T-cell (primary cell): ENCODE data around the gene UNKL. TPM values are rescaled to one million over a fixed set of nuclear protein-coding genes. Genes with fewer than 3 reads are reported as not detected.

Experiments used
- ATAC-seq, 4 experiments: fragments of 200-7000 bp in 3 of 4; fragments of 150-1000 bp in 1 of 4; cut with Tn5 transposase; replicated peaks in 1 of 4; 1 replicate in 3 of 4; 2 replicates in 1 of 4; pipeline ENCODE4 v1.10.0; 2021; ENCODE audit warnings: moderate library complexity in 3 of 4, mild to moderate bottlenecking in 2 of 4, moderate number of reproducible peaks in 1 of 4
- CTCF ChIA-PET, 2 donors: fragments of 300-600 bp; sonication (Branson Sonifier 250); formaldehyde crosslinking; loops; one replicate each; lab custom pipeline; 2022; ENCODE audit warnings: antibody characterized with exemption in 2 of 2; lab: Charles Lee
- POLR2A ChIA-PET, 2 donors: fragments of 300-600 bp; sonication (Branson Sonifier 250); formaldehyde crosslinking; loops; one replicate each; lab custom pipeline; 2022; ENCODE audit warnings: antibody characterized with exemption in 2 of 2; lab: Charles Lee
- DNase-seq, 35 experiments: peaks; one replicate each; pipeline versions ENCODE4 v3.0.0 to v3.0.0-alpha.2; 2013 to 2023
- H3K27ac ChIP-seq: one replicate; pipeline ENCODE4 v1.5.1; 2013; ENCODE audit warnings: low read length
- H3K27me3 ChIP-seq, 2 experiments: replicated peaks in 1 of 2; 1 replicate in 1 of 2; 2 replicates in 1 of 2; pipeline versions ENCODE4 v1.6.1 to v1.7.0; 2013; ENCODE audit warnings: low read length in 1 of 2, mixed read lengths in 1 of 2; ENCODE audit not compliant: control insufficient read depth in 2 of 2, insufficient read depth in 2 of 2; ENCODE audit errors: extremely low read depth in 1 of 2
- H3K36me3 ChIP-seq, 2 donors: 1 replicate in 1 of 2; 2 replicates in 1 of 2; pipeline versions ENCODE4 v1.6.1 to v1.7.0; 2013; ENCODE audit warnings: low read length in 1 of 2; ENCODE audit not compliant: control insufficient read depth in 2 of 2, insufficient read depth in 1 of 2; ENCODE audit errors: extremely low read depth in 1 of 2
- H3K4me1 ChIP-seq, 2 experiments: 1 replicate in 1 of 2; 2 replicates in 1 of 2; pipeline versions ENCODE4 v1.6.1 to v1.7.0; 2013; ENCODE audit warnings: low read length in 2 of 2, mixed read lengths in 1 of 2; ENCODE audit not compliant: insufficient read depth in 2 of 2, control insufficient read depth in 1 of 2; ENCODE audit errors: extremely low read depth in 1 of 2
- H3K4me3 ChIP-seq, 2 donors: 1 replicate in 1 of 2; 2 replicates in 1 of 2; pipeline versions ENCODE4 v1.5.1 to v1.7.0; 2013; ENCODE audit warnings: mild to moderate bottlenecking in 2 of 2, low read length in 1 of 2, moderate library complexity in 1 of 2; ENCODE audit not compliant: control insufficient read depth in 1 of 2; ENCODE audit errors: extremely low read depth in 1 of 2
- H3K9me3 ChIP-seq: 2 replicates; pipeline ENCODE4 v1.7.0; 2013
- H3K27ac Mint-ChIP-seq, 2 donors: one replicate each; pipeline ENCODE4 v1.8.0; 2020 to 2021; ENCODE audit warnings: mild to moderate bottlenecking in 2 of 2, mixed read lengths in 2 of 2
- H3K27me3 Mint-ChIP-seq, 2 donors: one replicate each; pipeline ENCODE4 v1.8.0; 2021 to 2022; ENCODE audit warnings: mixed read lengths in 2 of 2
- H3K36me3 Mint-ChIP-seq: one replicate; pipeline ENCODE4 v1.8.0; 2021; ENCODE audit warnings: mixed read lengths
- H3K4me1 Mint-ChIP-seq, 3 donors: one replicate each; pipeline ENCODE4 v1.8.0; 2020 to 2022; ENCODE audit warnings: mixed read lengths in 3 of 3, mild to moderate bottlenecking in 1 of 3
- H3K4me3 Mint-ChIP-seq, 3 donors: one replicate each; pipeline ENCODE4 v1.8.0; 2020 to 2022; ENCODE audit warnings: mild to moderate bottlenecking in 3 of 3, mixed read lengths in 3 of 3, moderate library complexity in 3 of 3
- H3K9me3 Mint-ChIP-seq, 3 donors: one replicate each; pipeline ENCODE4 v1.8.0; 2020 to 2022; ENCODE audit warnings: mixed read lengths in 3 of 3
- WGBS: methylation state at CpG from one replicate; pipeline ENCODE4 v1.1.5; 2013; ENCODE audit warnings: missing lambda C conversion rate; ENCODE audit not compliant: insufficient coverage; 5-methylcytosine and 5-hydroxymethylcytosine counted together
- total RNA-seq, 35 experiments: library from RNA in 6 of 35; stranded (reverse) in 6 of 35; fragments of 120-200 nt in 1 of 35; gene quantifications; one replicate each; pipeline versions ENCODE4 v1.2.1 to v1.2.4 and lab custom pipeline; 2013 to 2026

Gene UNKL
- total RNA-seq, 5 donors from 2014 or later (not counting 1 experiment from before 2014, with no cell fraction given), result 85.3 to 131 (median 113) TPM

GRCh38 chr16:1371054-1371978 lies 43.2 kb downstream of the UNKL start:
- no peaks in the 10 kb centered on the region for H3K27me3 Mint-ChIP-seq

DNA sequence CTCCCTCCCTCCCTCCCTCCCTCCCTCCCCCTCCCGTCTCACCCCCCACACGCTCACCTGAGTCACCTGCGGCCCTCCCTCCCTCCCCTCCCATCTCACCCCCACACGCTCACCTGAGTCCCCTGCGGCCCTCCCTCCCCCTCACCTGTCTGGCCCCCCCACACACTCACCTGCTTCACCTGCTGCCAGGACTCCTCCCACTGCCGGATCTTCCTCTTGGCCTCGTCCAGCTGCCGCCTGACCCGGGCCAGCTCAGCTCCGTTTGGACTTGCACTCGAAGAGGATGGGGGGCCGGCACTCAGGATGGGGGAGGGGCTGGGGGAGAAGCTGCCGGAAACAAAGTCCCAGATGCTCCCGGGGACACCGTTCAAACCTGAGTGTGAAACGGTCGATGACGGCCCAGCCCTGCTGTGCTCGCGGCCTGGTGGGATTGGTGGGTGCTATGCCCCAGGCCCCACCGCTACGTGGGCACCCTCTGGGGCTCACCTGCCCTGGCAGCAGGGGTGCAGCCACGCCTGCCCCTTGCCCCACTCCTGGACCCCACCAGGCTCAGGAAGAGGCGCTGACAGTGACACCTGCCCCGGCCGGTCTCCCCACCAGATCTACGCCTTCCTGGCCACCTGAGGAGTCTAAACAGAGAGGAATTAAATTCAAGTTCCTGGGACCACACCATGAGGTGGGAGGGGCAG lies 46.9 kb downstream of the UNKL start:
- Mint-ChIP-seq H3K4me3 (no peak overlapping the region), H3K9me3 (no peaks in the 10 kb centered on the region), H3K4me1 (peaks cover 0 to 5% (median 2%) of the 10 kb centered on the region in 3 donors), H3K27me3 (no peaks in the 10 kb centered on the region), H3K36me3 (peaks cover 2% of the 10 kb centered on the region), H3K27ac (no peak overlapping the region)
- Histone ChIP-seq H3K36me3 (peaks cover 12 to 44% of the 10 kb centered on the region in 2 donors), H3K27me3 (no peaks in the 10 kb centered on the region), H3K4me1 (peaks cover 0 to 4% of the 10 kb centered on the region in 2 experiments), H3K27ac (no peak overlapping the region), H3K4me3 (no peak overlapping the region), H3K9me3 (no peaks in the 10 kb centered on the region)
- no peak for DNase-seq
- no peak for ATAC-seq
- POLR2A ChIA-PET, result no interaction called here
- CTCF ChIA-PET, result interaction anchor here in 1 of 2 donors (0.6 kb wide), 1 partner anchor 11 kb away, joined by 7 read pairs; no protein-coding TSS in a partner anchor
- WGBS, result 94% methylated on average over 14 of the region's 27 CpGs

More at GRCh38 chr16:1371054-1371978, 43.2 kb downstream of the UNKL start:
- CTCF ChIA-PET, result interaction anchor here in 1 of 2 donors (0.7 kb wide), 1 partner anchor 89 kb away, joined by 3 read pairs; no protein-coding TSS in a partner anchor
- Histone ChIP-seq H3K27ac (no peak overlapping the region), H3K4me1 (no peaks in the 10 kb centered on the region), H3K36me3 (peaks cover 10 to 32% of the 10 kb centered on the region in 2 donors), H3K9me3 (no peaks in the 10 kb centered on the region), H3K27me3 (no peaks in the 10 kb centered on the region), H3K4me3 (no peak overlapping the region)
- POLR2A ChIA-PET, result no interaction called here
- Mint-ChIP-seq H3K4me3 (no peak overlapping the region), H3K36me3 (peaks cover 1% of the 10 kb centered on the region), H3K27ac (no peak overlapping the region), H3K9me3 (no peaks in the 10 kb centered on the region), H3K4me1 (no peaks in the 10 kb centered on the region)
- ATAC-seq (no peak), DNase-seq (no peak)
- WGBS, result 97% methylated on average over 26 of the region's 33 CpGs

GRCh38 chr16:1366712-1367299 lies 47.7 kb downstream of the UNKL start:
- H3K27me3 ChIP-seq, result no peaks in the 10 kb centered on the region
- no peaks in the 10 kb centered on the region for H3K27me3 Mint-ChIP-seq
- H3K4me3 Mint-ChIP-seq, result no peak overlapping the region
- peaks cover 13 to 52% of the 10 kb centered on the region in 2 donors for H3K36me3 ChIP-seq
- DNase-seq, result no peak
- POLR2A ChIA-PET, result no interaction called here
- WGBS, result 97% methylated on average over 23 of the region's 24 CpGs
- no peak for ATAC-seq
- no peak overlapping the region for H3K27ac Mint-ChIP-seq
- no peak overlapping the region for H3K27ac ChIP-seq
- H3K36me3 Mint-ChIP-seq, result peaks cover 2% of the 10 kb centered on the region
- peaks cover 0 to 4% of the 10 kb centered on the region in 2 experiments for H3K4me1 ChIP-seq
- peaks cover 0 to 5% (median 2%) of the 10 kb centered on the region in 3 donors for H3K4me1 Mint-ChIP-seq
- CTCF ChIA-PET, result interaction anchor here in 1 of 2 donors (0.6 kb wide), 1 partner anchor 11 kb away, joined by 7 read pairs; no protein-coding TSS in a partner anchor
- no peaks in the 10 kb centered on the region for H3K9me3 Mint-ChIP-seq
- H3K9me3 ChIP-seq, result no peaks in the 10 kb centered on the region
- no peak overlapping the region for H3K4me3 ChIP-seq

DNA sequence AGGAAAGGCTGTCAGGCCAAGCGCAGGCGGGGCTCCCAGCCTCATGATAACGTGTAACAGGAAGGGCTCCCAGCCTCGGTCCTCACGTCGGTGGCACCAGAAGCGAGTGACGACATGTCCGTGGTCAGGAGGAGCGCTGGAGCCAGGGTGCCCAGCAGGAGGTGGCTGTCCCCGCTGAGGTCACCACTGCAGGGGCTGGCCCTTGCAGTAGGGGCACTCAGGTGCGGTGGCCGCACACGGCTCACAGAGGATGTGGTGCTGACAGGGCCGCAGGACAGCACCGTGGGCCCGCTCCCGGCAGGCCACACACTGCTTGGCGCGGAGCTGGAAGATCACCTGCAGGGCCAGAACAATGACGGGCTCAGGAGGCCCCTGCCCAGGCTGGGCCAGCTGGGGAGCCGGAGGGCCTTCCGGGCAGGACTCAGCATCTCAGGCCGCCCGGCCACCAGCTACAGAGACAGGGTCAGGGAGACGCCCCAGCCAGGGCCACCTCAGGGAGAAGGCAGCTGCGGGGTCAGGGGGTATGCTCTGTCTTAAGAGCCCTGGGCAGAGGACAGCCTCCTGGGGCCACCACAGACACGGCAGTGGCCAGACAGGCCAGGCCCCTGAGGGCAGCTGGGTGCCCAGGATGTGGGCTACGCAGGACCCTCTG lies 48.3 kb downstream of the UNKL start:
- no peaks in the 10 kb centered on the region for H3K27me3 Mint-ChIP-seq
- ChIA-PET POLR2A (interaction anchor here in 1 of 2 donors (0.5 kb wide), 1 partner anchor 14 kb away, joined by 7 read pairs; no protein-coding TSS in a partner anchor), CTCF (no interaction called here)
- H3K36me3 ChIP-seq, result peaks cover 14 to 55% of the 10 kb centered on the region in 2 donors
- H3K27ac Mint-ChIP-seq, result no peak overlapping the region
- peaks cover 2% of the 10 kb centered on the region for H3K36me3 Mint-ChIP-seq
- no peak overlapping the region for H3K4me3 ChIP-seq
- peaks cover 0 to 5% (median 2%) of the 10 kb centered on the region in 3 donors for H3K4me1 Mint-ChIP-seq
- no peak for DNase-seq
- no peaks in the 10 kb centered on the region for H3K9me3 Mint-ChIP-seq
- H3K9me3 ChIP-seq, result no peaks in the 10 kb centered on the region
- no peak overlapping the region for H3K27ac ChIP-seq
- H3K27me3 ChIP-seq, result no peaks in the 10 kb centered on the region
- H3K4me3 Mint-ChIP-seq, result no peak overlapping the region
- H3K4me1 ChIP-seq, result peaks cover 0 to 4% of the 10 kb centered on the region in 2 experiments
- no peak for ATAC-seq
- 89% methylated on average over 26 of the region's 29 CpGs for WGBS

- H3K36me3 Mint-ChIP-seq, result peaks cover 2% of the 10 kb centered on the region
- ChIA-PET POLR2A (no interaction called here), CTCF (interaction anchor here in 1 of 2 donors (1.0 kb wide), 1 partner anchor 15 kb away, joined by 3 read pairs; no protein-coding TSS in a partner anchor)
- no peaks in the 10 kb centered on the region for H3K27me3 ChIP-seq
- no peak for ATAC-seq
- H3K27ac ChIP-seq, result no peak overlapping the region
- peaks cover 0 to 5% (median 2%) of the 10 kb centered on the region in 3 donors for H3K4me1 Mint-ChIP-seq
- peaks cover 0 to 4% of the 10 kb centered on the region in 2 experiments for H3K4me1 ChIP-seq
- no peaks in the 10 kb centered on the region for H3K9me3 Mint-ChIP-seq
- DNase-seq, result no peak
- 84% methylated on average over 18 of the region's 22 CpGs for WGBS
- H3K9me3 ChIP-seq, result no peaks in the 10 kb centered on the region
- H3K4me3 Mint-ChIP-seq, result no peak overlapping the region
- H3K27me3 Mint-ChIP-seq, result no peaks in the 10 kb centered on the region
- H3K36me3 ChIP-seq, result peaks cover 14 to 52% of the 10 kb centered on the region in 2 donors
- no peak overlapping the region for H3K4me3 ChIP-seq
- H3K27ac Mint-ChIP-seq, result no peak overlapping the region
These were observed 50.0 kb downstream of the UNKL start for GRCh38 chr16:1364510-1364909.
